ENCODE results near the gene GLT1D1.
A peak's percentile ranks its signal among the peaks of the same experiment; 100 is the strongest.
"Not testable (repeated sequence)": the region's sequence is repeated elsewhere in the genome, so short reads cannot be mapped to it uniquely, and the experiment has no call there.

Gene GLT1D1

DNA sequence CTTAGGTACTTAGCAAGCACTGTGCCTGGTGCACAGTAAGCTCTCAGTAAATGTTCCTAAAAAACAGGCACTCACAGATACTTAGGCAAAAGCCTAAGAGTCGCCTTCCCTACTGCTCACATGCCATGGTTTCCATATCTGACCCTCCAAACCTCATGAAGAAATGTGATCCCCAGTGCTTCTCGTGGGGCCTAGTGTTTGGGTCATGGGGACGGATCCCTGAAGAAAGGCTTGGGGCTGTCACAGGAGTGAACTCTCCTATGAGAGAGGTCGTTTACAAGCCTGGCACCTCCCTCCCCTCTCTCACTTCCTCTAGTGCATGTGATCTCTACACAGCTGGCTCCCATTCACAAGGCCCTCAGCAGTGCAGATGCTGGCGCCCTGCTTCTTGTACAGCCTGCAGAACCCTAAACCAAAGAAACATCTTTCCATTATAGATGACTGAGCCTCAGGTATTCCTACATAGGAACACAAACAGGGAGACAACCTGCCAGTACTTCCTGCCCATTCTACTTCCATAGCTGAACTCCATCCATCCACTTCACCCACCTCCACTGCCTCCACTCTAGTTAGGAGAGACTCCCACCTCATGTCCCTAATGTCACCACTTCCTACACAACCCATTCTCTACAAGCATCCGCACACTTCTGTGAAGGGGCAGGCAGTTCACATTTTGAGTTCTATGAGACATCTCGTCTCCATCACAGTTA is 32.4 kb upstream of the GLT1D1 start:
- peak; percentile 84 for DNase-seq (ENCODE audit: low spot score)

DNA sequence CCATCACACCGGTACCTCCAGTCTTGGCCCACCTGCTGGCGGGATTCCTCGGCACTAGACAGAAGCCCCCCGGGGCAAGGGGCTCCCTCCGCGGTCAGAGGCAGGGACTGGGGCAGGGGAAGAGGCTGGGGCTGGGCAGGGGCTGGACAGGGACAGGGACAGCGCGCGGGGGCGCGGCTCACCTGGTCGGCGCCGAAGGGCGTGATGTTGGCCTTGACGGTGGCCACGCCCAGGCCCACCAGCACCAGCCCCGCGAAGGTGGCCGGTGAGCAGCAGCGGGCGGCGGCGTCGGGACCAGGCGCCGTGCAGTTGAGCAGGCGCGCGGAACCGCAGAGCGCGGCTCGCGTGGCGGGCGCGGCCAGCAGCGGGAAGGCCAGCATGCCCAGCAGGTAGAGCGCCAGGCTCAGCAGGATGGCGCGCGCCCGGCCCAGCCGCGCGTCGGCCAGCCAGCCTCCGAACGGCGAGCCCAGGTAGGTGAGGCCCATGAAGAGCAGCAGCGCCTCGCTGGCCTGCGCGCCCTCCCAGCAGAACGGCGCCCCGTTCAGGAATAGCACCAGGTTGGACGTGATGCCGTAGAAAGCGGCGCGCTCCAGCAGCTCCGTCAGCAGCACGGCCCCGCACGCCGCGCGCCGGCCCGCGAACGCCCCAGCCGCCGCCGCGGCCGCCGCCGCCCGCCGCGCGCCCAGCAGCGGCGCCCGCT is 29.9 kb upstream of the GLT1D1 start:
- no peak for DNase-seq (ENCODE audit: low spot score)

DNA sequence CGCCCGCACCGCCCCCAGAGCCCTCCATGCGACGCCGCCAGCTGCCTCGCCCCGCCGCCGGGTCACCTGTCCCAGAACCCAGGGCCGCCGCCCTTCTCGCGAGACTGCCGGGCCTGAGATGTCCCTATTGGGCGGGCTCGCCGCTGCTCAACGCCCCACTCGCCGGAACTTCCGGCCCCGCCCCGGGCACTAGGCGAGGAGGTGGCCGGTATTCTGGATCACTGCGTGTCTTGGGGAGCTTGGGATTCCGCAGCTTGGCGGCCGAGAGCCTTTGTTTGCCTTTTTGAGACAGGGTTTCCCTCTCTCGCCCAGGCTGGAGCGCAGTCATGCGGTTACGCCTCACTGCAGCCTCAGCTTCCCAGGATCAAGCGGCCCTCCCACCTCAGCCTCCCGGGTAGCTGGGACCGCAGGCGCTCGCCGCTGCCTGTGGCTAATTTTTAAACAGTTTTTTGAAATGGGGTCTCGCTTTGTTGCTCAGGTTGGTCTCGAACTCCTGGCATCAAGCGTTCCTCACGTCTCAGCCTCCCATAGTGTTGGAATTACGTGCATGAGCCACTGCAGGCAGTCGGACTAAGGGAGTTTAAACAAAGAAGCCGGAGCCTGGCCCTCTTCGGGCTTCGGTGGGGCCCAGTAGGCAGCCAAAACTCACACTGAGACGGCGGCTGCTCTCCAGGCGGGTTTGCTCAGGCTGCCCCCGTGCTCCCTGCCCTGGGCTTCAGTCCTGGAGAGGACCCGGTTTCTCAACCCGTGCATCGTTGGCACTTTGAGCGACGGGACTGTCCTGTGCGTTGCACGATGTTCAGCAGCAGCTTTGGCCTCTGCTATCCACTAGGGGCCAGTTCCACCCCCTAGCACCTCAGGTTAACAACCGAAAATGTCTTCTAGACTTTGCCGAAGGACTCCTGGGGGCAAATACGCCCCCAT is 29.1 kb upstream of the GLT1D1 start, which contains the start of gene SLC15A4:
Gene SLC15A4 (minus strand): TSS at position 43 of the 924 bp plus-strand sequence. CDS start 15 bp downstream, at position 28.
- peak; percentile 90 for DNase-seq (ENCODE audit: low spot score)

DNA sequence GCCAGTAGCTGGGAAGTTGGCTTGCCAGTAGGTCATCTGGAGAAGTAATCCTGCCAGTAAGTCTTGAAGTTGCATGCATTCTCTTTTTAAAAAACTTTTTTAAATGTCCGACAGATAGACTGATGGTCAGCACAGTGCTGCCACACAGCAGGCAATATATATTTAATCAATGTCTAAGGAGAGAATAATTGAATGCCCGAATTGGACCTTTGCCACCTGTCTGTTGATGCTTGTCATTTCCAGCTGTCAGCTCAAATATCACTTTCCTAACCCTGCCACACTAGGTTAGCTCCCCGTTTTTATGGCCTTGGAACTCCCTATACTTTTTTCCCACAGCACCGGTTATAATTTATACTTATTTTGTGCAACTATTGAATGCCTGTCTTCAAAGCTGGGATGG is 27.4 kb upstream of the GLT1D1 start:
- DNase-seq (ENCODE audit: low spot score): no peak

DNA sequence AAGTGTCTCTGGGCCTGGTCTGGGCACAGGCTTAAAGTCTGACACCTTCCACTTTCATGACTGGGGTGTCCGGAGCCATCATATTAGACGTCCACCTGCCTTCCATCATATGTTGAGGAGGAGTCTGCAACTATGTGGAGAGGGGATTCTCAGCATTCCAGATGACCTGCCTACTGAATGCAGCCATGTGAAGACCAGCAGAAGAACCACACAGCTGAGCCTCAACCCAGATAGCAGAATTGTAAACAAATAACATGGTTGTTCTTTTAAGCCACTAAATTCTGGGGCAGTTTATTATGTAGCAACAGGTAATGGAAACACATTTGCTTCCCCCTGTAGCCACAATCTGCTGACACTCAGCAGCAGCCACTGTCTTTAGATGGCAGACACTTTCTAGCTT is 25.6 kb upstream of the GLT1D1 start:
- DNase-seq (ENCODE audit: low spot score): no peak

DNA sequence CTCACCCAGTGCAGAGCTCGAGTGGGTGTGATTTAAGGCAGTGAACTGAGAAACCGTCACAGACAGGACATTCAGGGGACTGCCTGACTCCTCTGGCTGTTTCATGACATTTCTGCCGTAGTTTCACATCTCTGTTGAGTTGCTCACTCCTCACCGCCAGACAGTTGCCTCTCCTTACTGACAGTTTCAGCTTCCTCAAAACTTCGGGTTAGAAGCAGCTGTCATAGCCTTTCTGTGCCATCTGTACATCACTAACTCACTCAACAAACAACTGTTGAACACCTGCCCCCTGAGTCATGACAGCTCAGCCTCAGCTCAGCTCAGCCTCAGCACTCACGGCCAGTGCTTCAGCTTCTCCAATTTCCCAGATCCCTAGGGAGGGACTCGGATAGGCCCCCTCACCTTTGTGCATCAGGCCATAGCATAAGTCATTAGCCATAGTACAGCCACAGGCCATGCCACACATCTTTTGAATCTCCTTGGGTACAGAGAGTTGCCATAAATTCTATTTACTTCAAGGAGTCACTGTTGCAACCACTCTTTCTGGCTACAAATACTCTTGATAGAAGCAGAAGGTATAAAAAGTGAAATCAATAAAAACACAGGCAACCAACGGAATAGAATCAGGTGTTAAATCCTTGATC is 23.3 kb upstream of the GLT1D1 start:
- peak; percentile 71 for DNase-seq (ENCODE audit: low spot score)

DNA sequence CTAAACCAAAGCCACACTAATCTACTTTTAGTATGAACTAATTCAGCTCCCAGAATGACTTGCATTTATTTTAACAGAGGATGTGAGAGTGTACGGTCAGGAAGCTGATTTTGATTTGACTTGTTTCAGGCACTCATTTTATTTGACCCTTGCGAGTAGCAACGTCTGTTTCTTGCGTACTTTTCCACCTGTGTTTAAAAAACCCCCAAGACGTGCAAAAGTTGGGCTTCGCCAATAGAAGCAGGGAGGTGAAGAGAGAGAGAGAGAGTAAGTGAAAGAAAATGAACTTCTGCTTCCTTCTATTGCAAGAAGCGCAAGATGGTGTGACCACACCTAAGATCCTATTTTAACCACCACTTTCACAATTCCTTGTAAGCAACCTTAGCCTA is 22.8 kb upstream of the GLT1D1 start:
- no peak for DNase-seq (ENCODE audit: low spot score)

DNA sequence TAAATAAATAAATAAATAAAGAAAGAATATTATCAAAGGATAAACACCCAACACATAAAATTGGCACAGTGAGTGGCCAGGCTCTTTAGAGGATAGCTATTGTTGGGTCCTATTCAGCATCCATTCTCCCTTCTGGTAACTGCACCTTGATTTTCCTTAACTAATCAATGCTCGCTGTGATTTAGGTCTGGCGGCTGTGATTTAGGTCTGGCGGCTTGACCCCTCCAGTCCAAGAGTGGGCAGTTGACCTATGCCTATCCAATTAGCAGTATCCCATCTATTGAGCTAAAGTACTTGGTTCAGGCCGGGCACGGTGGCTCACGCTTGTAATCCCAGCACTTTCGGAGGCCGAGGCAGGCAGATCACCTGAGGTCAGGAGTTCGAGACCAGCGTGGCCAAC is 19.9 kb upstream of the GLT1D1 start:
- DNase-seq (ENCODE audit: low spot score): no peak

DNA sequence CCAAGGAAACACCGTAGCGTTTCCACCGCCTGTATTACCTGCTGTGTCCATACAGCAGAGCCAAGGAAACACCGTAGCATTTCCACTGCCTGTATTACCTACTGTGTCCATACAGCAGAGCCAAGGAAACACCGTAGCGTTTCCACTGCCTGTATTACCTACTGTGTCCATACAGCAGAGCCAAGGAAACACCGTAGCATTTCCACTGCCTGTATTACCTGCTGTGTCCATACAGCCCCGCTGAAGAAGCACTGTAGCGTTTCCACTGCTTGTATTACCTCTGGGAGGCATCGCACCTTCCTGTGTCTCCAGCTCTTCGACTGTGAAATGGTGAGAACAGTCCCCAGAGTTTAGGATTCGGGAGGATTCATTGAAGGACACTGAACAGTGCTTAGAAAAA is 13.4 kb upstream of the GLT1D1 start:
- not testable (repeated sequence) for DNase-seq (ENCODE audit: low spot score)

DNA sequence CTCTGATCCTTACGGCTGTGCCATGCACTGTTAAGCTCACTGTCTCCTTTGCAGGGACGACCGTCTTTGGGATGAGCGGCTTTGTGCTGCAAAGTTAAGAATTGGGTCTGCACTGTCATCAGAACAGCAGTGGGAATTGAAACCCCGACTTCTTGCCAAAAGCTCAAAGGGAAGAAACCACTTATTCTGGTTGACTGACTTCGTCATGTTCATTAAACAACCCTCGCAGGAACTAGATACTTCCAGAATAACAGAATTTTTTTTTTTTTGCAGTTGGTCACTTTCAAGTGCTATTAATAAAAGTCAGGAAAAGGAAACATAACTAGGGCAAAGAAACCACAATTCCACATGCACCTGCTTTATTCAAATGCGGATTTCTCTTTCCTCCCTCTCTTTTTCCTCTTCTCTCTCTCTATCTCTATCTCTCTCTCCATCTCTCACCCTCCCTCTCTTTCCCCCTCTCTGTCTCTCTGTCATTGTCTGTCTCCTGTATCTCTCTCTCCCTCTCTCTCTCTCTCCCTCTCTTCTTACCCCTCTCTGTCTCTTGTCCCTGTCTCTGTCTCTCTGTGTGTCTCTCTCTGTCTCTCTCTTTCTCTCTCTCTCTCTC is 12.3 kb upstream of the GLT1D1 start:
- DNase-seq (ENCODE audit: low spot score): peak; percentile 81

DNA sequence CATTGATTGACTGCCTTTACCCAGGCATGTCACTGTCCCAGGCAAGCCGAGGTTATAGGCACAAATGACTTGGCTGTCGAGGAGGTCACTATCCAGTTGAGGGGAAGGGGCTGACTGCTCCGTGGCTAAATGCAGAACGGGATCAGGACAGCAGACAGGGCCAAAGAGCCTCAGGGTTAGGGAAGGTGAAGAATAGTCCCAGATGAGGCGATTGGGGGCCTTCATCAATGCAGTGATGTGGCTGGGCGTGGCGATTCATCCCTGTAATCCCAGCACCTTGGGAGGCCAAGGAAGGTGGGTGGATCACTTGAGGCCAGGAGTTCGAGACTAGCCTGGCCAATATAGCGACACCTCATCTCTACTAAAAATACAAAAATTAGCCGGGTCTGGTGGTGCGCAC is 10.7 kb upstream of the GLT1D1 start:
- DNase-seq (ENCODE audit: low spot score): no peak

DNA sequence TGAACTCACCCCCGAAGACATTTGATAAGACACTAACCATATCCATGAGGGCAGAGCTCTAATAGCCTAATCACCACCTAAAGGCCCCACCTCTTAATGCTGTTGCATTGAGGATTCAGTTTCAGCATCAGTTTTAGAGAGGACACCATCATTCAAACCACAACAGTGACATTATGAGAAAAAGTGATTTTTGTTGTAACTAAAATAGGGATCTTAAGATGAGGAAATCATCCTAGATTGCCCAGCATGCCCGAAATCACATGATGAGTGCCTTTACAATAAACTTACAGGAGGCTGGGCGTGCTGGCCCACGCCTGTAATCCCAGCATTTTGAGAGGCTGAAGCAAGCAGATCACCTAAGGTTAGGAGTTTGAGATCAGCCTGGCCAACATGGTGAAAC is 9.7 kb upstream of the GLT1D1 start:
- DNase-seq (ENCODE audit: low spot score): no peak

DNA sequence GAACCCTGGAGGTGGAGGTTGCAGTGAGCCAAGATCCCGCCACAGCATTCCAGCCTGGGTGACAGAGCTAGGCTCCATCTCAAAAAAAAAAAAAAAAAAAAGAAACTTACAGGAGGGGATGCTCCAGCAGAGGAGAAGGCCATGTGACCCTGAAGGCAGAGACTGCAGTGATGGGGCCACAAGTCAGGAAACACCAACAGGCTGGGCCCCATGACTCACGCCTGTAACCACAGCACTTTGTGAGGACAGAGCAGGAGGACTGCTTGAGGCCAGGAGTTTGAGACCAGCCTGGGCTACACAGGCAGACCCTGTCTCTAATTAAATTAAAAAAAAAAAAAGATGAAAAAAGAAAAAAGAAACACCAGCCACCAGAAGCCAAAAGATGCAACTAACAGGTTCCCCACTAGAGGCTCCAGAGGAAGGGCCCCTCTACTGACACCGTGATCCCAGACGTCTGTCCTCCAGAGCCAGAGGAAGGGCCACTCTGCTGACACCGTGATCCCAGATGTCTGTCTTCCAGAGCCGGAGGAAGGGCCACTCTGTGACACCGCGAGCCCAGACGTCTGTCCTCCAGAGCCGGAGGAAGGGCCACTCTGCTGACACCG is 9.1 kb upstream of the GLT1D1 start:
- no peak for DNase-seq (ENCODE audit: low spot score)

DNA sequence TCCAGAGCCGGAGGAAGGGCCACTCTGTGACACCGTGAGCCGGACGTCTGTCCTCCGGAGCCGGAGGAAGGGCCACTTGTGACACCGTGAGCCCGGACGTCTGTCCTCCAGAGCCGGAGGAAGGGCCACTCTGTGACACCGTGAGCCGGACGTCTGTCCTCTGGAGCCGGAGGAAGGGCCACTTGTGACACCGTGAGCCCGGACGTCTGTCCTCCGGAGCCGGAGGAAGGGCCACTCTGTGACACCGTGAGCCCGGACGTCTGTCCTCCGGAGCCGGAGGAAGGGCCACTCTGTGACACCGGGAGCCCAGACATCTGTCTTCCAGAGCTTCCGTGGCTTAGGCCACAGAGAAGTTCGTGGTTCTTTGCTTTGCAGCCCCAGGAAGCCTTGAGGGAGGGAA is 6.6 kb upstream of the GLT1D1 start:
- not testable (repeated sequence) for DNase-seq (ENCODE audit: low spot score)

DNA sequence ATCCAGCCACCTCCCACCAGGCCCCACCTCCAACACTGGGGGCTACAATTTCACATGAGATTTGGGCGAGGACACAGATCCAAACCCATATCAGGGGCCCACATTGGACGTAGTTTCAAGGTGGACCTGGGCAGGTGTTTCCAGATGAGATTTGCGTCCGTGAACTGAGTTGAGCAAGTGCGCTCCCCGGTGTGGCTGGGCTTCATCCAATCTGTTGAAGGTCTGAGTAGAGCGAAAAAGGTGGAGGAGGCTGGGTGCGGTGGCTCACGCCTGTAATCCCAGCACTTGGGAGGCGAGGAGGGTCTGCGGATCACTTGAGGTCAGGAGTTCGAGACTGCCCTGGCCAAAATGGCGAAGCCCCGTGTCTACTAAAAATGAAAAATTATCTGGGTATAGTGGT is 4.9 kb upstream of the GLT1D1 start:
- no peak for DNase-seq (ENCODE audit: low spot score)

DNA sequence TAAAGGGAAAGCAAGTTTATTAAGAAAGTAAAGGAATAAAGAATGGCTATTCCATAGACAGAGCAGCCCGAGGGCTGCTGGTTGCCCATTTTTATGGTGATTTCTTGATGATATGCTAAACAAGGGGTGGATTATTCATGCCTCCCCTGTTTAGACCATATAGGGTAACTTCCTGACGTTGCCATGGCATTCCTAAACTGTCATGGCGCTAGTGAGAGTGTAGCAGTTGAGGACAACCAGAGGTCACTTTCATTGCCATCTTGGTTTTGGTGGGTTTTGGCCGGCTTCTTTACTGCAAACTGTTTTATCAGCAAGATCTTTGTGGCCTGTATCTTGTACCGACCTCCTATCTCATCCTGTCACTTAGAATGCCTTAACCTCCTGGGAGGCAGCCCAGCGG is 3.5 kb upstream of the GLT1D1 start:
- not testable (repeated sequence) for DNase-seq (ENCODE audit: low spot score)

DNA sequence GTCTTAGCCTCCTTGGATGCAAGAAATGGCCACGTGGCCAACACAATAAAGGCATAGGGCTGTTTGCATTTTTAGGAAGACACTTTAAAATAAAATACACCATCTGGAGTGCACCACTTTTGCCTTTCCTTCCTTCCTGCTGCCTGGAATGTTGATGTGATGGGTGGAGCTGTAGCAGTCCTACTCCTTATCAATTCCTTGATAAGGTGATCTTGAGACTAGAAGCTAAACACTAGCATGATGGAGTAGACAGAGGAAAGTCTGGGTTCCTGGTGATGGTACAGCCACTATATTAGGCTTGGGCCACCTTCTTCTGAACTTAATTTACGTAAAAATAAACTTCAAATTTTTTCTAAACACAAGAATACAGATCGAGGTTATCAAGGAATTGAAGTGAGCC is 2.9 kb upstream of the GLT1D1 start:
- no peak for DNase-seq (ENCODE audit: low spot score)

DNA sequence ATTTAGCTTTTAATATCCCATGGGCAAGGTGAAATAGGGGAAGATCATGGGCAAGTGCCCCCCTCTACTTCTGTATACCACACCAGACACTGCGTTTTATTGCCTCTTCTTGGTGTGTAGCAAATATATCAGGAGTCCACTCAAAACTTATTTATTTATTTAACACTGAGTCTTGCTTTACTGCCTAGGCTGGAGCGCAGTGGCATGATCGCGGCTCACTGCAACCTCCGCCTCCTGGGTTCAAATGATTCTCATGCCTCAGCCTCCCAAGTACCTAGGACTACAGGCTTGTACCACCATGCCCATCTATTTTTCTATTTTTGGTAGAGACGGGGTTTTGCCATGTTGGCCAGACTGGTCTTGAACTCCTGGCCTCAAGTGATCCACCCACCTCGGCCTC is 1.8 kb upstream of the GLT1D1 start:
- DNase-seq (ENCODE audit: low spot score): not testable (repeated sequence)

DNA sequence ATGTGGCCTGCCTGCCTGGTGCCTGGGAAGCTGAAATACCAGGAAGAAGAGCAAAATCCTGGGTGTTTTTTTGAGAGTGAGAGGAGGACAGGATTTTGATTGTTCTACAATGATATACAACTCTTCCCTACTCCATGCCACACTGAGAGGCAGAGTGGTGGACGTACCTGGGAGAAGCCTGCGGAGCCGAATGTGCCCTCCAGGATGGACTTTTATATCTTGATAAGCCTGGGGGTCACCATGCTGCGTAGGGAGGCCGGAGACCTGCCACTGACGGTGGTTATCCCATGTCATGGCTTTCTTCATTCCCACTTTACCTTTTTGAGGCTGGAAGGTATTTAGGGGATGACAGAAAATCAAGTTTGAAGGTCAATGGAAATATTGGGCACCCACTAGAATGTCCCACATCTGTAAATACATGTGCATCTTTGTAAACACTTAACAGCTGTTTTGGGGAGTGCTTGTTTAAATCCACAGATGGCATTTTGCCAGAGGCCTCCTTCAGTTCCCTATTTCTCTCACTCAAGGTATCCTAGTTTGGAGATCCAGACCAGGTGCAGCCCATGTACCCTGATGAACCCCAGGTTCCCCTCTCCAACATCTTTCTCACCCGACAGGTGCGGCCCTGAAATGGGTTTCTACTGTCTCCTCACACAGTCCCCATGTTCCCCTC is 1.1 kb upstream of the GLT1D1 start:
- no peak for DNase-seq (ENCODE audit: low spot score)

DNA sequence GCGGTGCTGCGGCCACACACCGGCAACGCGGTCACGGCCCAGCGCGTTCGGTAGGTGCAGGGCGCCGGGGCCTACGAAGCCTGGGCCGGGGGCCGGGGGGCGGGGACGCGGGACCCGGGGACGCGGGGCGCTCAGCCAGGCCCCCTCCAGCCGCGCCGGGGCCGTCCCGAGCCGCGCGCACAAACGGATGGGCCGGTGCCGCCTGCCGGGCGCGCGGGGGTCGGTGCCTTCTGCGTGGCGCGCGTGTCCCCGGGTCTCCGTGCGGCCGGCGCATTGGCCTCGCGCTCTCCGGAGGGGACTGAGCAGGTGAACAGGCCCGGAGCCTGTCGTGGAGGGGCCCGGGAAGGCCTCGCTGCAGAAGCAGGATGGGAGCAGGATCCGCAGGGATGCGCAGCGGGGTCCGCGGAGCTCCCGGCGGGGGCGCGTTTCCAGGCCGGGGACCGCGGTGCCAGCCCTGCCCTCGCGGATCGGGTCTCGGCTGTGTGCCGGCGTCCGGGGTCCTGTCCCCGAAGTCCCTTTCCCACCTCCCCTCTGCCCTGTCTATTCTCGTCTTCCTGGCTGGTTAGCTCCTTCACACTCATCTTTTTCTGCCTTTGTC is 421 bp downstream of the GLT1D1 start:
- no peak for DNase-seq (ENCODE audit: low spot score)

Measured in pons (tissue), 1 donor.